Femur (tissue), 1 donor: ENCODE measurements around the gene BACH2.
"Not testable (repeated sequence)": the region's sequence is repeated elsewhere in the genome, so short reads cannot be mapped to it uniquely, and the experiment has no call there.

ENCODE experiments used
- DNase-seq: peaks from one replicate; pipeline ENCODE4 v3.0.0-alpha.2; 2017

The BACH2 gene

DNA sequence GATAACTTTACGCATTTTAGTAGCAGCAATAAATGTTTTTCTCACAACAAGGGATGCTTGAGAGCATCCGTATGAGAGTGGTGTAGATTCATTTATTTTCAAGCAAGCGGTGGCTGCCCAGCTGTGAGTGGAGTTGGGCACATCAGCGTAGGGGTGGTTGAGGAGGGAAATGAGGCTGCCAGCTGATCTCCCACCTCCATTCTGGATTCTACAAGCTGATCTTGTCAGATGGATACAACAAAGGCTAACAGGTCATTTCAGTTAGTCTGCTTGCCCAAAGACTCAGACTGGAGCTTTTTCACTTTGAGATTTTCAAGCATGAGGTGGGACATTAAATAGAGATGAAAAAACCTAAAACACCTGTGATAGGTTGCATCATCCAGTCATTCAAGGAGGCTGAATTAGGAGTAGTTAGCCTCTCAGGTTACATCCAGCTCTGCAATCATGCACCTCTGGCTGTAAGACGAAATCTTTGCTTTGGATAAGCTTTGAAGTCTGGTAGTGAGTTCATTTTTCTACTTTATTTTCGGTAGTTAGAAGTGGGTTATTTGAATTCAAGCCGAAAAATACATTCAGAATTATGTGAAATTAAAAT is 1.9 kb upstream of the BACH2 start:
- no peak for DNase-seq

- DNase-seq = no peak
Observed at GRCh38 chr6:90297867-90298381, 1.3 kb upstream of the BACH2 start.

DNA sequence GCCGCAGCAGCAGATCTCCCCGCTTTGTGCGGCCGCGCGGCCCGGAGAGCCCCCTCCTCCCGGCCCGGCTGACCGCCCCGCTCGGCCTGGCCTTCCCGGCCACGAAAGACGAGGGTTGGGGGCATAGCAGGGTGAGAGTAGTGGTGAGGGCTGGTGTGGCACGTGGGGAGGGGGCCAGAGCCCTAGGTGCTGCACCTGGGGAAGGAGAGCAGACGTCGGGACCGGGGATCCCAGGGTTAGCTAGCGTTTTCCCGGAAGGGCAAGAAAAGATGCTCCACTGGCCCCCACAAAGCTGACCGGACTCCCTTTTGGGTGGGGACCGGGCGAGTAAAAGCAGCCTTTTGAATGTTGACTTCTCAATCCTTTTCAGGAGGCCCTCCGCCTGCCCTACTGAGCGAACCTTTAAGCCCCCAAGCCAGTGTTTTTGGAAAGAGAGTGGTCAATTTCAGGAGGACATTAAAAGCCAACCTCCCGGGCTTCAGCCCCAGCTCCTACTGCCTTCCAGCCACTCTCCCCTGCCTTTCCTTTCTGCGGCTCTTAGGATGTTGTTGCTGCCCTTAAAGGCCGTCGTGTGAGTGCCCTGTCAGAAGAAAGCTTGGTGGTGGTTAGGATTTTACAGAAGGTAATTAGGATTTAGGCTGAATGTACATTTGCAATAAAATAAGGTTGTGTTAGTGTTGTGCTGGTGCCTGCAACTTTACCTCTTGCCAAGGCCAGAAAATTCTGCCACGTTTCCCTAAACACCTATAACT is 648 bp upstream of the BACH2 start:
- no peak for DNase-seq

DNA sequence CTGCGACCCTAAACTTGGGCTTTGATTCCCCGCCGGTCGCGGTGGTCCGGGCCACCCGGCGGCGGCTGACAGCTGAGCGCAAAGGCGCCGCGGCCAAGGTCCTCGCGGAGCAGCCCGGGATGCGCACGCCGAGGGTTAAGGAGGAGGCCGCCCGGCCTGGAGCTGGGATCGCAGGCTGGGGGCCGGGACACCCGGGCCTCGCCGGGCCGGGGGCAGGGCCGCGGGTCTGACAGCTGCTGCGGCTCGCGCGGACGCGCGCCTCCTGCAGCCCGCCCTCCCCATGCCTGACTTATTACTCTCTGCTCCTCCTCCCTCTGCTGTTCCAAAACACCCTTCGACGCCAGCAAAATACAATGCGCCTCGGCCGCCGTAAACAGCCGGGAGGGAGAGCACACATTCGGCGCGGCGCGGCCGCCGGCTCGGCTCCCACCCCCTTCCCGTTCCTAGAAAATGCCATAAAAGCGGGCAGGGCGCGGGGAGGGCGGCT is 746 bp downstream of the BACH2 start:
- peak; percentile 90 for DNase-seq

DNA sequence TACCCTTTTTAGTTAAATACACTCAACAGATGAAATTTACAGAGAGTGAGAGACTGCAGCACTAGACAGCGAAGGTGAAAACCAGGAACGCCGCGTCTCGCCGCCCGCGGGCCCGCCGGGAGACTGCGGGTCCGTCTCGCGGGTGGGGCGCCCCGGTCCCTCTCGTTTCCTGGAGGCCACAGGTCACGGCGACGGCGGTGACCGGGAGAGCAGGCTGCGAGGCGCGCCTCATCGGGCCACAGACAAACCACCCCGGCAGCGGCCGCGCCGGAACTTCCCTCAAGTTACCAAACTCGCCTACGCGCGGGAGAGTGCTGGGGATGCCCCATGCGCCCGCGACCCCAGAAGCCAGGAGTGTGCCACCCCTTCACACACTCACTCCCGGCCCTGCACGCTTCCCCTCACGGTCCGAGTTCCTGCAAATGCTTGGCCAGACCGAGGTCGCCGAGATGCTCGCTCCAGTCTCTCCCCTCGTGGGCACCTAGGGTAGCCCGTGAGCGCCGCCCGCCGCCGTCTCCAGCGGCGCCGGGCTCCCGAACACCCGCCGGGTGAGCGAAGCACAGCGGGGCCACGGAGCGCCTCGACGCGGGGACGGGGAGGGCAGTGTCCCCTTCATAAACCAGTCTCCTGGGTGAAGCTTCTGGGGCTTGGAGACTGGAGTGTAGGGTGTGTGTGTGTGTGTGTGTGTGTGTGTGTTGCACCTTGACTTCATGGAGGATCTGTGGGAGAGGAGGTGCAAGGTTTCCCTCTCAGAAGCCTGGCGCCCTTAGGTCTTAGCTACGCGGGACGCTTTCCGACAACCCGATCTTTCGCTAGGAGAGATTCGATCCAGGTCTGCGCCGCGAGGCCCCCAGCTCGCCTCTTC is 1.4 kb downstream of the BACH2 start:
- DNase-seq = peak; percentile 64

- peak; percentile 59 for DNase-seq
Observed at GRCh38 chr6:90294614-90294988, 2.0 kb downstream of the BACH2 start.

DNA sequence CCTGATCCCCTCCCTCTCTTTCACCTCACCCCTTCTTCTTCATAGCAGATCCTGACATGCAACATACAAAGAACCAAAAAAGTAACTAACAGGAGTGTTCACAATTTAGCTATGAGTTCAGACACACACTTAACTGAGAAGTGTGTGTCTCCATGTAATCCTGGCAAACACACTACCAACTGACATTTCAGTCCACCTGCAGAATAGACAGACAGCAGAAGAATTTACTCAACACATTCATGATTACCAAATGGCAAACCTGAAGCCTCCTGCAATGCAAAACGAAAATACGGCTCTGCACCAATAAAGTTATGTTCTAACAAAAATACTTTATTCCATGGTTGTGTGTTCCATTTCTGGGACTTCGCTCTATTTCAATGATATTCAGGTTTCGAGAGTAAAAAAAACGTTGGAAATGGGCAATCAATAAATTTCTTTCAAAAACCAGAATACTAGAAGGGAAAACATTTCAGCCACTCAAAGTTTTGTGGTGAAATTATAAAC is 2.6 kb downstream of the BACH2 start:
- DNase-seq = no peak

GRCh38 chr6:90293319-90293953 is 3.2 kb downstream of the BACH2 start:
- no peak for DNase-seq

DNA sequence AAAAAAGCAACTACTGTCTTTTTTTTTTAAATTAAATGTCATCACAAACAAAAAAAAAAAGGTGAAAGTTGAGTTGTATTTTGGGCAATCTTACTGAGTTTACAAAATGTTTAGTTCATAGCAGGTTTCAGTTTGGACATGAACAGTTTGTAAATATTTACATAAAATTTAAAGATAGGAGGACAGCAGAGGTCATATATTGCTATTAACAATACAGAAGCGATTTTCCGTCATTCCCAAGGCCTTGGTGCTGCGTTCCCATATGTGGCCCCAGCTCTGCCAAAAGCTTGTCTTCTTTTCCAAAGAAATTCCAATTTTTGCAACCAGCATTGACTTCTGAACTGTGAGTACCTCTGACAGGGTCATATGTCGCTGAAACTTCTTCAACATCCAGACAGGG is 5.1 kb downstream of the BACH2 start:
- DNase-seq = no peak

- no peak for DNase-seq
Observed at GRCh38 chr6:90290811-90291420, 5.7 kb downstream of the BACH2 start.

GRCh38 chr6:90289902-90290301 is 6.7 kb downstream of the BACH2 start:
- no peak for DNase-seq

GRCh38 chr6:90288404-90288803 is 8.2 kb downstream of the BACH2 start:
- DNase-seq = no peak

DNA sequence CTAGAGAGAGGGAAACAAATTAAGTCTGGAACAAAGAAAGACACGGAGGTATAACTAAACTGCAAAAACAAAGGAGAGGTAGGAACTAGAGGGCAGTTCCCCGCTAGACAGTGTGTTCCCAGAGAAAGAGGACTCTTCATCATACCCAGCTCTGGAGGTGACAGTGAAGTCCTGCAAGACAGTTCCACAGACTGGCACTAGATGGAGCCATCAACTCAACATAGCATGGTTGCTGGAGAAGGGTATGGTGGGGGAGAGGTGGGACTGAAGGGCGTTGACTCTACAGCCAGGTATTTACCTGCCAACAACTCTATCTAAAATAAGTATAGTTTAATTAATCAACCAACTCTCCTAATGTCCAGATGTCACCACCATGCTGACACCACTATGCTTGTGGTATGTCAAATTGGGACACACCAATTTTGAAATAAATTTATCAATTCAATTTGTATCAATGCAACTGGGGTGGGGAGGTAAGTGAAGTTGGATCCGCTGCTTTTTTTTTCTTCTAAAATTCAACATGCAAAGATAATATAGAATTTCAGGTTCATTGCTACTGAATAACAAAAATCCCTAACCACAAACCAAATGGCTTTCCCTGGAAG is 9.7 kb downstream of the BACH2 start:
- DNase-seq = no peak

DNA sequence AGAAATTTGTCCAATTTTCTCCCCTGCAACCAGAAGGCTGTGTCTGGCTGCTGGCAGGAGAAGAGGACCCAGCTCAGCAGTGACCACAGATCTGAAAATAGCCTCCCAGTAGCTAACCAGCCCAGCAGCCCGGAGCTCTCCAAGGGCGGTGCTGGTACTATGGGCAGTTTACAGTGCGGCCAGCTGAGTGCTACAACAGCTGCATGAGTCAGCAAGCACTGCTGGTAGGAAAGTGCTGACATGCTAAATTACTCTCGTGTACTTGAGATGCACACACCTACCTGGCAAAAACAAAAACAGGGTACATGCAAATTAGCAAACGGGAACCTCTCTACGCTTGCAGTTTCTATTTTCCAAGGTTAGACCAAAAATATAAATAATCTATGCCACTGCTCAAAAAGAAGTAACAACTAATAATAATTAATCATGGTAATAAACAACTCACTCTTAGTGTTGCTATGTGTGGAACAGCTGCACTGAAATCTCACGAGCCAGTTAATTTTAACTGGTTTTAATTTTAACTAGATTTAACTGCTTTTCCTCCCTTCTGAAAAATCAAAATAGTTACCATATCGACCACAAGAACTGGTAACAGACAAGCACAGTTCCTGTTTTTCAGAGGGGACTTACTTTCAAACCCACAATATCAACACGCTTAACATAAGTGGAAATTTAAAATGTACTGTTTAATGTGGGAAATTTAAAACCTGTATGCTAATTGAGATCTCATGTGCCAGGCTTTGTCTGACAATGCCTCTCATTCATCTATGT is 10.8 kb downstream of the BACH2 start:
- DNase-seq = peak; percentile 93

GRCh38 chr6:90285042-90285481 is 11.6 kb downstream of the BACH2 start:
- no peak for DNase-seq

DNA sequence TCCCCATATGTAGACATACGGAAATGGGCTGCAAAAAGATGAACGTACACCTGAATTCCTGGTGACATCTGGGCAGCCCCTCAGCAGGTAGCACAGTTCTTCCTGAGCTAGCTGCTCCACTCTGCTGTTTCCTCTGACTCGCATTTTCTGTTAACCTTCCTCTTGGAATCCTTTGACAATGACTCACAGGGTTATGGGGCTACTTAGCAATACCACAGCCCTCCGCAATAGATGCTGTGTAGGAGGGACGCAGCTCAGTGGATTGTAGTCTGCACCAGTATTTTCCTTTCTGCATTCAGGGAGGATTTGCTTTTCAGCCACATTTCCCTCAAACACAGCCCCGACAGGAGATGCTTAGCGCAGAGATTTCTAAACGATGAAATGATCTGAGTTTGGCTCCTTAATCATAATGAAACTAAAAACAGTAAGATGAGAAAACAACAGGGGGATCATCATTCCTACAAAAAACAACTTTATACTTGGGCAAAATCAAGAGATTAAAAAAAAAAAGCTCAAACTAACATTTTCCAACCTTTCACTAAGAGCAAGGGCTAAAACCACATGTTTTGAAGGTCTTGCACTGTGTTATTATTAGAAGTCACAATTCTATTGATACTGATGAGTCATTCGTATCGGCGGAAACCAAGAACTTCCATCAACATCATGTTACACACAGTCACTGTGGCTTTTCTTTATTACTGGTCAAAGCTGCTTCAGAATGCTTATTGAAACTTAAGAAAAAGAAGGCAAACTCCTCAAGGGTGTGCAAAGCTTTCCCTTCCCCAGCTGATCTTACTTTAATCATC is 12.2 kb downstream of the BACH2 start:
- peak; percentile 67 for DNase-seq

- not testable (repeated sequence) for DNase-seq
Observed at GRCh38 chr6:90282265-90282664, 14.4 kb downstream of the BACH2 start.

- no peak for DNase-seq
Observed at GRCh38 chr6:90278129-90278528, 18.5 kb downstream of the BACH2 start.

DNA sequence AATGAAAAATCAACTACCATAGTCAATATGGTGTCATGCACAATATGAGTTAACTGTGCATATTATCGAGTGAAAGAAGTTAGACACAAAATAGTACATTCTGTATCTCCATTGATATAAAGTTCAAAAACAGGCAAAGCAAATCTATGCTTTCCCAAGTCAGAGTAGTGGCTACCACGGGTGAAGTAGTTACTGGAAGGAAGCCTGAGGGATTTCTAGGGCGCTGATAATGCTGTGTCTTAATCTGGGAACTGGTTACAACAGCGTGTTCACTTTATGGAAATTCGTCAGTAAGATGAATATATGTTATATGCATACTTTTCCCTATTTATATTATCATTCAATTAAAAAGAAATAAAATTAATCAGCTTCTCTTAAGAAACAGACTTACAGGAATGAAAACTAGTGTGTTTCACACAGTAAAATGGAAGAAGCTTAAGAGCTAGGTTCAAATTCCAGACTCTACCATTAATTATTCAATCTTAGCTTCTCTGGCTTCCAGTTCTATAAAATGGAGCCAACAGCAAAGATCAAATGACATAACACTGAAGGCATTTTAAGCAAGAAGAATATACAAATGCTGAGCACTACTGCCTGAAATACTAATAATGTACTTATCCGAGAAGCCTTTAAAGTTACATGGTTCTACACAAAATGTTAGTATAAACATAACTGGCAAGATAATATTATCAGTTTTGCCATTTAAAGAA is 19.2 kb downstream of the BACH2 start:
- no peak for DNase-seq
